ENCODE results near the gene PRXL2C. TPM values are rescaled to one million over a fixed set of nuclear protein-coding genes. Genes with fewer than 3 reads are reported as not detected.
"Not testable (repeated sequence)": the region's sequence is repeated elsewhere in the genome, so short reads cannot be mapped to it uniquely, and the experiment has no call there.

The PRXL2C gene
- total RNA-seq, 1 donor from 2014 or later = 21.0 TPM

- DNase-seq (ENCODE audit: low spot score) (peak; percentile 91), ATAC-seq (peak; percentile 88)
- intact Hi-C loops (cut with DNase I) = no loop called here
Observed at GRCh38 chr9:96654450-96655197, 493 bp downstream of the PRXL2C start.

GRCh38 chr9:96651626-96652025 is 3.5 kb downstream of the PRXL2C start:
- intact Hi-C loops (cut with DNase I) = no loop called here
- DNase-seq (ENCODE audit: low spot score) (no peak), ATAC-seq (no peak)

- intact Hi-C loops (cut with DNase I) = no loop called here
- no peak for ATAC-seq
- DNase-seq (ENCODE audit: low spot score) = no peak
Observed at GRCh38 chr9:96649620-96650324, 5.3 kb downstream of the PRXL2C start.

GRCh38 chr9:96646081-96646991 is 8.8 kb downstream of the PRXL2C start:
- intact Hi-C loops (cut with DNase I) = no loop called here
- peak; percentile 78 for ATAC-seq
- no peak for DNase-seq (ENCODE audit: low spot score)

- ATAC-seq (no peak), DNase-seq (ENCODE audit: low spot score) (no peak)
- intact Hi-C loops (cut with DNase I) = no loop called here
Observed at GRCh38 chr9:96644137-96644536, 11.0 kb downstream of the PRXL2C start.

- DNase-seq (ENCODE audit: low spot score) (no peak), ATAC-seq (no peak)
- intact Hi-C loops (cut with DNase I) = no loop called here
Observed at GRCh38 chr9:96641514-96641913, 13.6 kb downstream of the PRXL2C start.

GRCh38 chr9:96638606-96639364 is 16.3 kb downstream of the PRXL2C start:
- DNase-seq (ENCODE audit: low spot score) (no peak), ATAC-seq (no peak)
- intact Hi-C loops (cut with DNase I) = no loop called here

GRCh38 chr9:96636368-96636767 is 18.7 kb downstream of the PRXL2C start:
- DNase-seq (ENCODE audit: low spot score) (no peak), ATAC-seq (no peak)
- intact Hi-C loops (cut with DNase I) = no loop called here

- ATAC-seq; intact Hi-C loops (cut with DNase I); DNase-seq (ENCODE audit: low spot score): not testable (repeated sequence)
Observed at GRCh38 chr9:96633579-96633978, 21.5 kb downstream of the PRXL2C start.

- intact Hi-C loops (cut with DNase I) = no loop called here
- no peak for DNase-seq (ENCODE audit: low spot score)
- no peak for ATAC-seq
Observed at GRCh38 chr9:96626912-96627311, 28.2 kb downstream of the PRXL2C start.

GRCh38 chr9:96621618-96622017 is 33.5 kb downstream of the PRXL2C start:
- ATAC-seq = no peak
- intact Hi-C loops (cut with DNase I) = no loop called here
- DNase-seq (ENCODE audit: low spot score) = no peak

- DNase-seq (ENCODE audit: low spot score) (no peak), ATAC-seq (no peak)
- intact Hi-C loops (cut with DNase I) = no loop called here
Observed at GRCh38 chr9:96620832-96621269, 34.3 kb downstream of the PRXL2C start.

GRCh38 chr9:96620181-96620514 is 35.0 kb downstream of the PRXL2C start:
- no peak for DNase-seq (ENCODE audit: low spot score)
- ATAC-seq = no peak
- intact Hi-C loops (cut with DNase I) = no loop called here

GRCh38 chr9:96619491-96620180 is 35.5 kb downstream of the PRXL2C start, which contains the start of gene CDC14B:
Gene CDC14B (minus strand): TSS chr9:96619843. CDS start chr9:96619378, 465 bp downstream.
- DNase-seq (ENCODE audit: low spot score) = peak; percentile 92
- ATAC-seq = peak; percentile 79
- intact Hi-C loops (cut with DNase I) = no loop called here

- DNase-seq (ENCODE audit: low spot score) (peak; percentile 65), ATAC-seq (no peak)
- intact Hi-C loops (cut with DNase I) = no loop called here
Observed at GRCh38 chr9:96619124-96619465, 36.0 kb downstream of the PRXL2C start.

- peak; percentile 33 for ATAC-seq
- intact Hi-C loops (cut with DNase I) = no loop called here
- peak; percentile 61 for DNase-seq (ENCODE audit: low spot score)
Observed at GRCh38 chr9:96618209-96619123, 36.7 kb downstream of the PRXL2C start.

GRCh38 chr9:96617439-96618185 is 37.5 kb downstream of the PRXL2C start:
- DNase-seq (ENCODE audit: low spot score) = no peak
- intact Hi-C loops (cut with DNase I) = no loop called here
- no peak for ATAC-seq

Measured in sciatic nerve (tissue), 2 donors.